T follicular helper cell (primary cell): ENCODE measurements around the gene CDSN.

Source experiments
- DNase-seq: peaks from one replicate; pipeline ENCODE4 v3.0.0-alpha.2; 2020; ENCODE audit warnings: low read depth

The CDSN gene

GRCh38 chr6:31116661-31117385 is 3.4 kb downstream of the CDSN start:
- no peak for DNase-seq

DNA sequence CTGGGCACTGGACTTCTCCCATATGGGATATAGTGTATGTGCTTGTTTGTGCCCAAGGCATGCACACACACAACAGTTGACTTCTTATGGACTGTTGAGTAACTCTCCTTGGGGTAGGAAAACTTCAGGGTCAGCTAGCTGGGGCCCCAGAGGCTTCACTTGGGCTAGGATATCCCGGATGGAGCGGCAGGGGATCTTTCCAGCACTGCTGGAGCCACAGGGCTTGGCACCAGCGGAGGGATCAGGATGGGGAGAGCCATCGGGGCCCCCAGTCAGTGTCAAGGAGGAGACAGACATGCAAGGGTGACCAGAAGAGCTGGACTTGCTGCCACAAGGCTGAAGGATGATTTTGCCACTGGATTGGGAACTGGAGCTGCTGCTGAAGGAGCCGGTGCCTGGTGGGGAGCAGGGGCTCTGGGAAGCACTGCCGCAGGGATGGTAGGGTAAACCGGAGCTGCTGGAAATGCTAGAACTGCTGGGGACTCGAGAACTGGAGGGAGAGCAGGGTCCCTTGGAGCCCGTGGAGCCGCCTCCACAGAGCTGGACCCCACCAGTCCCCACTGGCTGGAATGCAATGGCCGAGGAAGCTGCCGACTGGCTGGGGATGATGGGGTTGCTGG is 4.2 kb downstream of the CDSN start:
- DNase-seq, result no peak

GRCh38 chr6:31114970-31115849 is 5.0 kb downstream of the CDSN start:
- no peak for DNase-seq

GRCh38 chr6:31114541-31114878 is 5.7 kb downstream of the CDSN start, which contains the start of gene PSORS1C1:
PSORS1C1 (plus strand) TSS chr6:31114800; CDS start chr6:31129633, 14,833 bp downstream.
- DNase-seq, result no peak

GRCh38 chr6:31113861-31114540 is 6.2 kb downstream of the CDSN start:
- DNase-seq, result no peak

GRCh38 chr6:31112478-31112877 is 7.8 kb downstream of the CDSN start, which contains the start of gene C6orf15:
C6orf15 (minus strand) TSS chr6:31112575; CDS start chr6:31112555, 20 bp downstream.
- no peak for DNase-seq

DNA sequence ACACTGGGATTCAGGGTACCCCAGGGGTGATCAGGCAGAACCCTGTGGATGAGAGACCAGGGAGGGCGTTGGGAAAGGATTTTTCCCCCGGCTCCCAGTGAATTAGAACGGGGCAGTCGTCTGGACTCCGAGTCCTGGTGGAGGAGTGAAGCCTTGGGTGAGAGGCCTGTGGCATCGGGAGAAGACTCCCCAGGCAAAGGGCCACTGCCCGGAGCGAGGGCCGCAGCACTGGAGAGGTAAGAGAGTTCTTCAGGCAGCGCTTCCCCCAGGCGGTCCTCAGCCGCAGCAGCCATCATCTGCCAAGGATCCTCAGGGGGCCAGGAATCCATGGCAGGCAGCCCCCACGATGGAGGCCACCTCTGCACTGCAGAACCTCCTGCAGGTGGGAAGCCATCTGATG is 8.5 kb downstream of the CDSN start:
- DNase-seq, result no peak

DNA sequence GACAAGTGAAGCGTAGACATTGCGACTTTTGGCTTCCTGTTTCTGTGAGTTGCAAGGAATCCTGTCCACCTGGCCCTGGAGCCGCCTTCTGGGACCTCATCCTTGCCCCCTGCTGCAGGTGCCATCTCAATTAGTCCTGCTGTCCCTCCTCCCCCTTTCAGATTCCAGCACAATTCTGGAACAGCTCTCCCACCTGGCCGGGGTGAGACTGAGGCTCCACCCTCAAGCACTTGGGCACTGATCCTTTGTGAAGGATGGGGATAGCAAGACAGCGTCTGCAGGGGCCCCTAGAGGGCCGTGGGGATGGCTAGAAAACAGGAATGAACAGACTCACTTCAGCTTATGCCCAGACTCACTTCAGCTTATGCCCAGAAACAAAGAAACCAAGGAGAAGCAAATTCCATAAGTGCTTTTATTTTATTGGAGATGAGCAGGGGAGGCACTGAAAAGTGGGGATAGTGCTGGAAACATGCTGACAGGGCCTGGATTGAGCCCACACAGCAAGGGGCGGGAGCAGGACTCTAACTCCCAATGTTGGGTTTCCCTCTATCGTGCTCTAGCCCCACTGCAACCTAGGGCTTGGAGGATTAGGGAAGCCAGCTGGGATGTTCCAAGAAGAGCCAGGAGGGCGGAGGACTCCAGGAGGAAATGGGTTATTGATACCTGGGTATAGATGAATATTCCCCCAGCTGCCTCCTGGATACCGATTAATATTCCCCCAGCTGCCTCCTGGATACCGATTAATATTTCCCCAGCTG is 9.2 kb downstream of the CDSN start:
- DNase-seq, result no peak

DNA sequence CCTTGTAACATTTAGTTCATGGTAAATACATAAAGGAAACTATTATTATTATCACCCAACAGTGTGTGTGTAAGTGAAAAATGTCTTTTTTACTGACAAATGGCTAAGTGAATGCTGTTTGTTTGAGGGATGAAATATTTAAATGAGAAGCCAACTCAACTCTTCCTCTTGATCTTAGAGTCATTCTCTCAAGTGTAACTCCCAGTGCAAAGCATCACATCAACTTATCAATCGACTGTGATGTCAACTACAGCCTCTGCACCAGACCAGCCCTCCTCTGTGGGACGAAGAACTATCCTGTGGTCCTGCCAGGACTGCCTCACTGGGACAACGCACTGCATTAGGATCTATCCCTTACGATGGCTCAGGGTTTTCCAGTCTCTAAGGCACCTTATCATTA is 13.2 kb downstream of the CDSN start:
- DNase-seq, result no peak

DNA sequence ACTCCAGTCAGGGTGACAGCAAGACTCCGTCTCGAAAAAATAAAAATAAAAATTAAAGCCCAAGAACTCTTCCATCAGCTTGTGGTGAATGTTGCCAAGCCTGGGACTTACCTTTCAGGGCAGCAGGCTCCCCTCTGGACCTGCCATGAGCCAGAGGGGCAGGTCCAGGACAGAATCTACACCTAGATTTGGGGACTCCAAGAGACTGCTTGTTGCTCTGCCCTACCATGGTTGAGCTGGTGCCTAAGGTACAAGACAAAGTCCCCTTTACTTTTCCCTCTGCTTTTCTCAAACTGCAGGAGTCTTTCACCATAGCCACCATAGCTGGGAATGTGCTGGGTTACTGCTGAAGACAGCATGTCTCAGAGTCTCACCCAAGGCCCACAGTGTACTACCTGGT is 17.1 kb downstream of the CDSN start:
- DNase-seq, result no peak

- no peak for DNase-seq
These were observed 21.8 kb downstream of the CDSN start for GRCh38 chr6:31098449-31098938.

DNA sequence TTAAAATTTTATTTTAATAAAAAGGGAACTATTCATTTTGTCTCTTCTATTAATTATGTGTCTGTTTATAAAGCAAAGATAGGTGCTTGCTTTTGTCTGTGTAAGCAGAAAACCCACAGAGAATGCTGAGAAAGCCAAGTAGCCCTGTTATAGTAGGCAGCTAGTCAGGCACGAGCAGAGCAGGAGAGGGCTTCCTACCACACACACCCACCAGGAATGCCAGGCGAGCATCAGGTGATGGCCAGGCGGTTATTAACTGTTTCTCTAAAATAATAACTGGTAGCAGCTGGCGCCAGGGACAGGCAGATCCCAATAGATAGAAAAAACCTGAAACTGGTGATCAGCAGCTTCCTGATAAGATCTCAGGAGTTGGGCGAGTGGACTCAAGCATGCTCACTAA is 23.6 kb downstream of the CDSN start:
- DNase-seq, result no peak

GRCh38 chr6:31096215-31096614 is 24.0 kb downstream of the CDSN start:
- DNase-seq, result no peak

DNA sequence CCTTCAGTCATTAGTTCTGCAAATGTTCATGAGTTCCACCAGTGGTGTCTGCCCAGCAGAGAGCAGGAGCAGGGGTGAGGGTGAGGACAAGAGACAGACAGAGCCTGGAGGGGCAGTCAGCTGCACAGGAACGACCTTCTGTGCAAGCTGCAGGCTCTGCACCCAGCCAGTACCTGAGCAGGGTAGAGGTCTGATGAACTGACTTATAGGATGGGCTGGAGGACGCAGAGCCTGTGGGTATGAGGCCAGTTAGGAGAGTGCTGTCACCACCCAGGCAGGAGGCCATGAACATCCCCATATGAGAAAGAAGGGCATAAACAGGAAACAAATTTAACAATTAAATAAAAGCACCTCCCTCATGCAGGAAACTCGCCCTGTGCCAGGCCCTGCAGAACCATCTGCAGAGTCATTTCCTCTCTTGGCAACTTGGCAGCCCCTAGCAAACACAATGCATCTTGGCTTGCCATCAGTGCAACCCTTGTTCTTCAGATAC is 25.8 kb downstream of the CDSN start:
- peak; percentile 10 for DNase-seq

- DNase-seq, result no peak
These were observed 27.3 kb downstream of the CDSN start for GRCh38 chr6:31092769-31093505.

DNA sequence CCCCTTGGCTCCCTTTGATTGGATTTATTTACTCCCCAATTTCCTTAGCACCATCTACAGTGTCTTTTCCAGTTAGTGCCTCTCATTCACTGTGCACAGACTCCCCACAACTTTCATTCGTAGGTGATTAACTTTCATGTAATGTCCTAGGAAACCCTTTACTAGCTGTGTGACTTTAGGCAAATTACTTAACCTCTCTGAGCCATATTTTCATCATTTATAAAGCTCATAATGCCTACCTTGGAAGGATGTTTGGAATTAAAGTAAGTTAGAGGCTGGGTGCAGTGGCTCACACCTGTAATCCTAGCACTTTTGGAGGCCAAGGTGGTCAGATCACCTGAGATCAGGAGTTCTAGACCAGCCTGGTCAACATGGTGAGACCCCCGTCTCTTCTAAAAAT is 28.0 kb downstream of the CDSN start:
- no peak for DNase-seq

GRCh38 chr6:31091680-31092079 is 28.6 kb downstream of the CDSN start:
- no peak for DNase-seq

- no peak for DNase-seq
These were observed 29.3 kb downstream of the CDSN start for GRCh38 chr6:31090973-31091364.

DNA sequence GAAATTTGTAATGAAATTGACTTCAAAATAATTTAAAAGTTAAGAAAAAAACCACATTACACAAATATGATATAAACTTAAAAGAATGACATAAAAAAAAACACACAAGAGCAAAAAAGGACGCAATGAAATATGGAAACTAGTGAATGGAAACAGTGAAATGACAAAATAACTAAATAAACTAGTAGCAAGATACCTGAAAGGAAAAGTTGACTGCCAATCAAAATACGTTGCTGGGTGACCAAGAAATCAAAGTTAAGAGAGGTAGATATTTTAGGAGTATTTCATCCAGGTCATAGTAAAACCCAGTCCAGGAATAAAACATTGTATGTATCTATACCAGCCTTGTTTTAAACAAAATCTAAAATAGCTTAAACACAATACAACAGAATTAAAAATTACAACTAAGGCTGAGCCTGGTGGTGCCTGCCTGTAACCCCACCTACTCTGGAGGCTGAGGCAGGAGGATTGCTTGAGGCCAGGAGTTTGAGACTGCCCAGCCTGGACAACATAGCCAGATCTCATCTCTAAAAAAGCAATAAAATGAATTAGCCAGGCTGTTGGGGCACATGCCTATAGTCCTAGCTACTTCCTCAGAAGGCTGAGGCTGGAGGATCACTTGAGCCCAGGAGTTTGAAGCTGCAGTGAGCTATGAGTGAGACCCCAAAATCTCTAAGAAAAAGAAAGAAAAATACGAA is 29.8 kb downstream of the CDSN start:
- no peak for DNase-seq
